Activated T-cell treated with anti-CD3 and anti-CD28 coated beads for 4 hours (primary cell): Measurements from ENCODE around the gene UBE2I.
"Not testable (repeated sequence)": the region's sequence is repeated elsewhere in the genome, so short reads cannot be mapped to it uniquely, and the experiment has no call there.

Experiments
- DNase-seq: peaks from one replicate; pipeline ENCODE4 v3.0.0-alpha.2; 2020

Gene UBE2I

GRCh38 chr16:1308977-1309885 is at the start of gene UBE2I:
Gene UBE2I, plus strand, starts transcription at chr16:1309636. Its CDS starts 4,395 bp downstream, at chr16:1314031.
- DNase-seq: peak; percentile 98

GRCh38 chr16:1259760-1260068 is 49.7 kb upstream of the UBE2I start:
- DNase-seq: no peak

DNA sequence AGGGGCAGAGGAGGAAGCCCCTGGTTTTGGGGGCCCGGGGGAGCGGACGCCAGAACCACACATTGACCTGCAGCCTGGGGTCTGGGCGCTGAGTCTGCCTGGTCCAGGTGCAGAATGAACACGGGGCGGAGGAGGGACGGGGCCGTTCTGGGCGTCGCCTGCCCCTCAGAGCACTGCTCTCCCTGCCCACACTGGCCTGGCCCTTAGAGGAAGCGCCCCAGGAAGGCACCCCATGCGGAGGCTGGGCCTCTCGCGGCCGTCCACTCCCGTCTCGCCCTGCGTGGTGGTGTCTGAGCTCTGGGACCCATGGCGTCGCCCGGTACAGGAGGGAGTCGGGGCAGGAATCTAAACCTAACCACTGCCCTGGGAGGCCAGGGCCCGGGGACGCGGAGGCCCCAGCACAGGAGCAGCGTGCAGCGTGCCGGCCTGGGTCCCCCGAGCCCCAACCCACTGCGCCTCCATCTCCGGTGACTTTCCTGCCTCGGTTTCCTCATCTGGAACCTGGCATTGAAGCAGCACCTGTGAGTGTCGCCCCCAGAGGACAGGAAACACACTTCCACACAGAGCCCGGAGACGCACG is 49.2 kb upstream of the UBE2I start:
- DNase-seq: no peak

- DNase-seq: no peak
These were observed 48.1 kb upstream of the UBE2I start for GRCh38 chr16:1261131-1261892.

DNA sequence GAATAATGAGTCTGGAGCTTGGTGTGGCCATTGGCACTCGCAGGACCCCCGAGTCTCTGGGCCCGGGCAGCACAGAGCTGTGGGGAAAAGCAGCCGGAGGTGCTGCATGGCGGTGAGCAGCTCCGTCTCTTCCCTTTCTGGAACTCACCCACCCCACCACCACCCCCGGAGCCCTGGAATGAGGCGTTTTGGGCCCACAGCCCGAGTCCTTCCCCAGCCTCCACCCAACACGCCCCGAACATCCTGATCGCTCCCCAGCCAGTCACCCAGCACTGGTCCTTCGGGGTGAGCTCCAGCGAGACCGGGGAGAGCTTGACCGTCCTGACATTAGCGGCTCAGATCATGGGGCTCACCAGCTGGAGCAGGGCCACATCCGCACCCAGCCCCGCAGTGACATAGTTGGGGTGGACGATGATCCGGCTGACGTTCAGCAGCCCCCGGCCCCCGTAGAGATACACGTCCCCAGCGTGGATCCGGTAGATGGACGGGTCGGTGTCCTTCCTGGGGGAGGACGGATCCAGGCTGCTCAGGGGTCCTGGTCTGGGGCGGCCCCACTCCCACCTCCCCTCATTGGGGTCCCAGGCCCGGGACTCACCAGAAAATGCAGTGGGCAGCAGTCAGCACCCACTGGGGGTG is 47.1 kb upstream of the UBE2I start:
- DNase-seq: no peak

GRCh38 chr16:1262846-1263221 is 46.6 kb upstream of the UBE2I start:
- no peak for DNase-seq

DNA sequence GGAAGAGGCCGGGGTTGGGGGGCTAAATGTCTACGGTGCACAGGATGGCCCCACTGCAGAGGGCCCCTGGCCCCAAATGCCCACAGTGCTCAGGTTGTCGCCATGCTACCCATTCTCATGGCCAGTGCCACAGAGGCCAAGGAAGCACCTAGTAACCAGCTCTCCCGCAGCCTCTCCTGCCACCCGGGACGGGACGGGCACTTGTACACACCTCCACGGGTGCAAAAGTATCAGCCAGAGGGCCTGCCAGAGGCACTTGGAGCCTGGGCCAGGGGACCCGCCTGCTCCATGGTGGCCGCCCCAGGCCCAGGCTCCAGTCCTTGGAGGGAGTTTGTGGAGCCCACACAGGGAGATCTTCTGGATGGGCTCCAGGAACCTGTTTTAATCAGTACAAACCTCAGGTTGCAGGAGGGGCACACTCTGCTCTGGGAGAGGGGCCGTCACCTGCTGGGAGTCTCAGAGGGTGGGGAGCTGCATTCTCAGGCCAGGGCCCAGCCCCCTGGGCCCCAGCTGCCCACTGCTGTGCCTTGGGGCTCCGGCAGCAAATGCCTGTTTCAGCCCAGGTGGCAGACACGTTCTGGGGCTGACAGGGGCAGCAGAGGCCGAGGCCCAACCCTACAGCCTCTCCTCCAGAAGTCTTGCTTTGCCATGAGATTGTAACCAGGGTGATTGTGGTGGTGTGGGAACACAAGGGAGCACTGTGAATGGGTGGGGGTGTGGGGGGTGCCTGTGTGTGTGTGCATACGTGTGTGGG is 45.7 kb upstream of the UBE2I start:
- DNase-seq: no peak

DNA sequence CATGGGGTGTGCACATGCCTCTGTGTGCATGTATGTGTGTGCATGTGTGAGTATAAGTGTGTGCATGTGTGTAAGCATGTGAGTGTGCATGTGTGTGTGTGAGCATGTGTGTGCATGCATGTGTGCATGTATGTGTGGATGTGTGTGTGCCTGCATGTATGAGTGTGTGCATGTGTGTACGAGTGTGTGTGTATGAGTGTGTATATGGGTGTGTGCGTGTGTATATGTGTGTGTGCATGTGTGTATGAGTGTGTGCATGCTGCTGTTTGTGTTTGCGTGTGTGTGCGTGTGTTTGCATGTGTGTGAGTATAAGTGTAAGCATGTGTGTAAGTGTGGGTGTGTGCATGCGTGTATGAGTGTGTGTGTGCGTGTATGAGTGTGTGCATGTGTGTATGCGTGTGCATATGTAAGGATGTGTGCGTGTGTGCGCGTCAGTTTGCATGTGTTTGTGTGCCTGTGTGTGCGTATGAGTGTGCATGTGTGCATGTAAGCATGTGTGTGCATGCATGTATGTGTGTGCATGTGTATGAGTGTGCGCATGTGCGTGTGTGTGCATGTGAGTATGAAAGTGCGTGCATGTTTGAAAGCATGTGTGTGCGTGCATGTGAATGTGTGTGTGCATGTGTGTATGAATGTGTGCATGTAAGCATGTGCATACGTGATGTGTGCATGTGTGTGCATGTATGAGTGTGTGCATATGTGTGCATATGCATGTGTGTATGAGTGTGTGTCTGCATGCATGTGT is 44.9 kb upstream of the UBE2I start:
- no peak for DNase-seq

GRCh38 chr16:1265090-1265630 is 44.3 kb upstream of the UBE2I start:
- DNase-seq: no peak

DNA sequence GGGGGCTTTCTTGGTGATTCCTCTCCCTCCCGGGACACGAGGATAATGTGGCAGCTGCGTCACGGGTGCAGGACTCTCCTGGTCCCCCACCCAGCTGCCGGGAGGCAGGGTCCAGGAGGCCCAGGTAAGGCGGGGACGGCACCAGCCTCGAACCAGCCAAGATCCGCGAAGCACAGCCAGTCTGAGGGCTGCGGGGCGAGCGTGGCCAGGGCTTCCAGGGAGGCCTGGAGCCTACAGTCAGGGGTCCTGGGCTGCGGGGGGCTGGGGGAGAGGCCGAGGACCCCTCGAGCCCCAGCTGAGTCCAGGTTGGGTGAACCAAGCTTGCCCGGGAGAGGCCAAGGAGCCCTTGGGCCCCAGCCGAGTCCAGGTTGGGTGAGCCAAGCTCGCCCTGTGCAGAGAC is 43.6 kb upstream of the UBE2I start:
- DNase-seq: no peak

GRCh38 chr16:1269418-1269817 is 40.0 kb upstream of the UBE2I start:
- not testable (repeated sequence) for DNase-seq

GRCh38 chr16:1271380-1271723 is 38.1 kb upstream of the UBE2I start:
- no peak for DNase-seq

GRCh38 chr16:1271724-1272413 is 37.6 kb upstream of the UBE2I start:
- DNase-seq: not testable (repeated sequence)

DNA sequence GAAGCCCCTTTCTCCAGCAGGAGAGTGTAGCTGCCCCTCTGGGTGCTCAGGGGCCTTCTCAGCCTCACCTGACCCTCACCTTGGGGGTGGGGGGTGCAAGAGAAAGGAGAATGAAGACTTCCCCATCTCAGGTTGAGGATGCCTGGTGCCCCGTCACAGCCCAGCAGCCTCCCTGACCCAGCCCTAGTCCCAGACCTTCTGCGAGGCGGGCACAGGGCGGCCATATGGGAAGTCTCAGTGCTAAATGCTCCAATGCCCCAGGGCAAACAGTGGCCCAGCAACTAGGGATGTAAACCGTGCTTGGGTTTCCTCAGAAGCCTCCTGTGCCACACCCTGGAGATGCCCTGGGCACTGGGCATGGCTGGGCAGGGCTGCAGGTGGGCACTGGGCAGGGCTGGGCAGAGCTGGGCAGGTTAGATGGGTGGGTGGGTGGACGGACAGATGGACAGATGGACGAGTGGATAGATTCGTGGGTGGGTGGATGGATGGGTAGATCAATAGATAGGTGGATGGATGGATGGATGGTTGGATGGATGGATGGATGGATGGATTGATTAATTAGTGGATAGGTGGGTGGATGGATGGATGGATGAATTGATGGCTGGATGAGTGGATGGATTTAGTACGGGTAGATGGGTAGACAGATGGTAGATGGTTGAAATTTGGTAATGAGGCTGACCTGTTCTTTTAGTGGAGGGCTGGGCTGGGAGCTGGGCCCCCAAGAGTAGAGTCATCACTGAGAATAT is 36.8 kb upstream of the UBE2I start:
- no peak for DNase-seq

DNA sequence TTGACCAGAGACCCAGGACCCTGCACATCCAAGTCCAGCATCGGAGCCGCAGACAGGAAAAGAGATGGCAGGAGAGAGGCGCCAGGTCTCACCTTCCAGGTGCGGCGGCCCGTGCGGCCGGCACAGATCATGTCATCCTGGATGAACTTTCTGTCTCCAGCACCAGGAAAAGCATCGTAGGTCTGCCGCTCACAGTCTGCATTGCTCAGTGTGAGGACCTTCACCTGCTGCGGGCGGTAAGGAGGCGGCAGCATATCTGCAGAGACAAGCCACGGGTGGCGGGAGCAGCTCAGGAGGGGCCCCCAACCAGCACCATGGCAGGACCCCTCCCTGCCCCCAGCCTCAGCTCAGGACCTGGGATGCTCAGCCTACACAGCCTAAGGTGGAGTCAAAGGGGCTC is 35.6 kb upstream of the UBE2I start:
- no peak for DNase-seq

DNA sequence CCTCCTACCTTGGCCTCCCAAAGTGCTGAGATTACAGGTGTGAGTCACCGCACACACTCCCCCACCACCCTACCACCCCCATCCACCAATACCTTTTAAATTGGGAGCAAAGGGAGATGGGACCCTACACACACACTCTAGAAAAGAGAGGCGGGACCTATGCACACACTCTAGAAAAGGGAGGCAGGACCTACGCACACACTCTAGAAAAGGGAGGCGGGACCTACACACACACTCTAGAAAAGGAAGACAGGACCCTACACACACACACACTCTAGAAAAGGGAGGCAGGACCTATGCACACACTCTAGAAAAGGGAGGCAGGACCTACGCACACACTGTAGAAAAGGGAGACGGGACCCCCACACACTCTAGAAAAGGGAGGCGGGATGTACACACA is 34.7 kb upstream of the UBE2I start:
- no peak for DNase-seq

GRCh38 chr16:1275791-1276579 is 33.5 kb upstream of the UBE2I start:
- DNase-seq: no peak

DNA sequence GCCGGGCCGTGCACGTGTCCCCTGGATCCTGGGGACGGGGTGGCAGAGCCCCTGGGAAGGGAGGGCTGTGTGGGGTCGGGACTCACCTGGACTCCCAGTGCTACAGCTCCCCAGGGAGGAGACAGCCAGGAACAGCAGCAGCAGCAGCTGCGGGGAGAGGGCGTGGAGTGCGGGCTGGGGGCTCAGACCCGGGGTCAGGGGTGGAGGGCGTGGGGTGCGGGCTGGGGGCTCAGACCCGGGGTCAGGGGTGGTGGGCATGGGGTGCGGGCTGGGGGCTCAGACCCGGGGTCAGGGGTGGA is 32.9 kb upstream of the UBE2I start:
- DNase-seq: no peak

DNA sequence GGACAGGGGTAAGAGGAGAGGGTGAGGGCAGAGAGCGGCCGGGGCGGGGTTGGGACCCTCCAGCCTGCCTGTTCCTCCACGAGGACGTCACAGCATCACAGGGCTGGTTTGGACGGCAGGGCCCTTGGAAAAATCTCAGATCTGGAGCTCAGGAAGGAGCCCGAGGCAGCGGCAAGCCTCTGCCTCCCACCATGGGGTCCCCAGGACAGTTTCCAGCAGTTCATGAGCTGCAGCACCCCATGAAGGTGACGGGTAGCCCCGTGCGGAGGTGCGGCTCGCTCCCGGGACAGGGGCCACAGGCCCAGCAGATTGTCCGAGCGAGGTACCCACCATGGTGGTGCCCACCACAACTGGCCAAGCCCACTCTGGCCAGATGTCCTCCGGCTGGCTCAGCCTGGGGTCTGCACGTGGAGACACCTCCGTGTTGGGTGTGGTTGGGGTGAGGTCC is 32.3 kb upstream of the UBE2I start:
- no peak for DNase-seq
